ENCODE data around the gene RUFY2.

RUFY2 gene

DNA sequence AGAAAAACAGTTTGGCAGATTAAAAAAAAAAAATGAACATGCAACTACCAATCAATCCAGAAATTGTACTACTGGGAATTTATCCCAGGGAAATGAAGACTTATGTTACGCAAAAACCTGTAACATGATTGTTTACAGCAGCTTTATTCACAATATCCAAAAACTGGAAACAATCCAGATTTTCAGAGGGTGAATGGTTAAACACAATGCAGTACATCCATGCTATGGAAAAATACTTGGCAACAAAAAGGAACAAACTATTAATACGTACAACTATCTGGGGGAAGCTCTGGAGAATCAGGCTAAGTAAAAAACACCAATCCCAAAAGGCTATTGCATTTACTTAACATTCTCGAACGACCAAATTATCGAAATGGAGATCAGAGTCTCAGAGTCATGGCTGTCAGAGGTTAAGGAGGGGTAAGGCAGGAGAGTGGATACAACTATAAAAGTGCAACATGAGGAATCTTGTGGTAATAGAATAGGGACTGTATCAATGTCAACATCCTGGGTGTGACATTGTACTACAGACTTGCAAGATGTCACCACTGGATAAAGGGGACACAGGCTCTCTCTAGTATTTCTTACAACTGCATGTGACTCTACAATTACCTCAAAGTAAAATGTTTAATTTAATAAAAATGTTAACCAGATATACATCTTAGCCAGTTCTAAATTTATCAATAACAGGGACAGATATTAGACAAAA is 21.5 kb upstream of the RUFY2 start:
- H3K4me3 ChIP-seq (ENCODE audit: low read length) = no peak overlapping the region
- TF ChIP-seq, protein P1, sequence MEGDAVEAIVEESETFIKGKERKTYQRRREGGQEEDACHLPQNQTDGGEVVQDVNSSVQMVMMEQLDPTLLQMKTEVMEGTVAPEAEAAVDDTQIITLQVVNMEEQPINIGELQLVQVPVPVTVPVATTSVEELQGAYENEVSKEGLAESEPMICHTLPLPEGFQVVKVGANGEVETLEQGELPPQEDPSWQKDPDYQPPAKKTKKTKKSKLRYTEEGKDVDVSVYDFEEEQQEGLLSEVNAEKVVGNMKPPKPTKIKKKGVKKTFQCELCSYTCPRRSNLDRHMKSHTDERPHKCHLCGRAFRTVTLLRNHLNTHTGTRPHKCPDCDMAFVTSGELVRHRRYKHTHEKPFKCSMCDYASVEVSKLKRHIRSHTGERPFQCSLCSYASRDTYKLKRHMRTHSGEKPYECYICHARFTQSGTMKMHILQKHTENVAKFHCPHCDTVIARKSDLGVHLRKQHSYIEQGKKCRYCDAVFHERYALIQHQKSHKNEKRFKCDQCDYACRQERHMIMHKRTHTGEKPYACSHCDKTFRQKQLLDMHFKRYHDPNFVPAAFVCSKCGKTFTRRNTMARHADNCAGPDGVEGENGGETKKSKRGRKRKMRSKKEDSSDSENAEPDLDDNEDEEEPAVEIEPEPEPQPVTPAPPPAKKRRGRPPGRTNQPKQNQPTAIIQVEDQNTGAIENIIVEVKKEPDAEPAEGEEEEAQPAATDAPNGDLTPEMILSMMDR (IDR thresholded peaks at IDR 0.05; ENCODE audit: insufficient read depth, low read depth, low read length, missing control alignments) = no peak
- no peak for DNase-seq (ENCODE audit: low read depth)

DNA sequence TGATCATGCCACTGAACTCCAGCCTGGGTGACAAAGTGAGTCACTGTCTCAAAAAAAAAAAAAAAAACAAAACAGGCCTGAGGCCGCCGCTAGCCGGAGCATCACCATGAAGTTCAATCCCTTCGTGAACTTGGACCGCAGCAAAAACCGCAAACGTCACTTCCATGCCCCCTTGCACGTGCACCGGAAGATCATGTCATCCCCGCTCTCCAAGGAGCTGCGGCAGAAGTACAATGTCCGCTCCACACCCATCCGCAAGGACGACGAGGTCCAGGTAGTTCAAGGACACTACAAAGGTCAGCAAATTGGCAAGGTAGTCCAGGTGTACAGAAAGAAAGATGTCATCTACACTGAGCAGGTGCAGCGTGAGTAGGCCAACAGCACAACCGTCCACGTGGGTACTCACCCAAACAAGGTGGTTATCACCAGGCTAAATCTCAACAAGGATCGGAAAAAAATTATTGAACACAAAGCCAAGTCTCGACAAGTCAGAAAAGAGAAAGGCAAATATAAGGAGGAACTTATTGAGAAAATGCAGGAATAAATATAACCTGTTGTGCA is 17.5 kb upstream of the RUFY2 start:
- DNase-seq (ENCODE audit: low read depth) = no peak
- H3K4me3 ChIP-seq (ENCODE audit: low read length) = no peak overlapping the region
- TF ChIP-seq, protein P1 (IDR thresholded peaks at IDR 0.05; ENCODE audit: insufficient read depth, low read depth, low read length, missing control alignments) = no peak

DNA sequence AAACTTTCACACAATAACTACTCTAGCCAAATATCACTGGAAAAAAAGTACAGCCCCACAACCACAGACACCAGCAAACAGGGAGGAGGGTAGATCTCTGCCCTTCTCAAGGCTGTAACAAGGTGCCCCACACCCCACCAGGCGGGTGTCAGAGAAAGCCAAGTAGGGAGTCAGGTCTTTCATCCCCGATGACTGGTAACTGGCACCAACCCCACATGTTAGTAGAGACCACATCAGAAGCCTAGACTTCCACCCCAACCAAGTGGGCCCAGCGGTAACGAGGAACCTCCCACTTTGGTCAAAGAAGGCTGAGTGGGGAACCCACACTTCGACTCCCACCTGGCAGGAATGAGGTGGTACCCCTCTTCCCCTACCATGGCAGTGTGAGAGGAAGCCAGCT is 16.4 kb upstream of the RUFY2 start:
- TF ChIP-seq, protein P1 (IDR thresholded peaks at IDR 0.05; ENCODE audit: insufficient read depth, low read depth, low read length, missing control alignments) = no peak
- no peak overlapping the region for H3K4me3 ChIP-seq (ENCODE audit: low read length)
- DNase-seq (ENCODE audit: low read depth) = no peak

DNA sequence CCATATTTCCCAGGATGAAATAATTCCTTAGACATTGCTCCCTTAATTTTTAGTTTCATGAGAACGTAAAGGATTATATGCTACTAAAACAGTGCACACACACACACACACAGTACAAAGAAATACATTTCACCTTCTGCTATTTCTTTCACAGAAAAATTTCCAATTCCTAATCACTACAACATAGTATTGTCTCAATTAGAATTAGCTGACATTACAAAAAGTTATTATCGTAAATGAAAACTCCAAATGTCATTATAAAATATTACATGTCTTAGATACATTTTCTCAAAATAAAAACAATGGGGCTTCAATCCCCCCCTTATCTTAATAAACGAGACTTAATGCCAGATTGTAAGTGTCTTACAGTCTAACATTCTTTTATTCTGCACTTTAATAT is 12.3 kb upstream of the RUFY2 start:
- H3K4me3 ChIP-seq (ENCODE audit: low read length) = no peak overlapping the region
- DNase-seq (ENCODE audit: low read depth) = no peak
- TF ChIP-seq, protein P1 (IDR thresholded peaks at IDR 0.05; ENCODE audit: insufficient read depth, low read depth, low read length, missing control alignments) = no peak

DNA sequence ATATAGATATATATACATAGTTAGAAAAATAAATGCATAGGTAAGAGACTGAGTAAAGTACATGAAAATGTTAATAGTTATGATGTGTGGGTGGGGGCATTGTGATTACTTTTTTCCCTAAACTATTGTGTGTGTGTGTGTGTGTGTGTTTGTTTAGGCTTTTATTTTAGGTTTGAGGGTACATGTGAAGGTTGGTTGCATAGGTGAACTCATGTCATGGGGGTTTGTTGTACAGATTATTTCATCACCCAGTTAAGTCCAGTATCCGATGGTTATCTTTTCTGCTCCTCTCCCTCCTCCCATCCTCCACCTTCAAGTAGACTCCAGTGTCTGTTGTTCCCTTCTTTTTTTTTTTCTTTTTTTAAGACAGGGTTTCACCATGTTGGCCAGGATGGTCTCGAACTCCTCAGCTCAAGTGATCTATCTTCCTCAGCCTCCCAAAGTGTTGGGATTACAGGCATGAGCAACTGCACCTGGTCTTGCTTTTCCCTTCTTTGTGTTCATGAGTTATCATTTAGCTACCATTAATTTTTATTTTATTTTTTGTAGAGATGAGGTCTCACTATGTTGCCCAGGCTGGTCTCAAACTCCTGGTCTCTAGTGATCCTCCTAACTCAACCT is 1.9 kb upstream of the RUFY2 start:
- no peak overlapping the region for H3K4me3 ChIP-seq (ENCODE audit: low read length)
- TF ChIP-seq, protein P1 (IDR thresholded peaks at IDR 0.05; ENCODE audit: insufficient read depth, low read depth, low read length, missing control alignments) = no peak
- DNase-seq (ENCODE audit: low read depth) = no peak

DNA sequence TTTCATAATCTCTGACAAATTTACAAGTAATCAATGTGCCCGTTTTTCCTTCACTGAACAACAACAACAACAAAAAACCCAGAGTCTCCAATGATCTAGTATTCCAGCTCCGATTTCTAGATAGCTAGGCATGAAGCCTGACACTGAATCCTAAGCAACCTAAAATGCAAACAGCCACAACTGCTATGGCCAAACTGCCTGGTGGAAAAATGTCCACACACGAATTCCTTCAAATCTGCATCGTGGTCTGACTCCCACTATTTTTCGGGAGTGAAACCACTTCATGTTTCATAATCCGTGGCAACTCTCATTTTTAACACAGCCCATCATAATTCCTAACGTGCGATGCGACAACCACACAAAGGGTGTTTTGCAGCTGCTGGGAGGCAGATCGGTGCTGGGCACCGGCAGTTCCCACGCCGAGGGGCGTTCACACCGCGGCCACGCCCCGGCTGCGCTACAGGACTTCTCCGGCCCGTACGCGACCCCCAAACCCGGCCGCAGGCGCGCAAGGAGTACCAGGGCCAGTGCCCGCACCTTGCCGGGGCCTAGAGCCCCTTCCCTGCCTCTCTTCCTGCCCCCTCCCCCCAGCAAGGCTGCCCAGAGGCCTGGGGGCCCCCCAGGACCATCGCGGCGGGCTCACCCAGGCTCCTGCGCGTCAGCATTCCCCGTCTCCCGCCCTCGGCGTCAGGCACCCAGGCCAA is 814 bp downstream of the RUFY2 start:
- DNase-seq (ENCODE audit: low read depth) = peak; percentile 54
- peak overlapping the region; percentile 91 for H3K4me3 ChIP-seq (ENCODE audit: low read length)
- TF ChIP-seq, protein P1 (IDR thresholded peaks at IDR 0.05; ENCODE audit: insufficient read depth, low read depth, low read length, missing control alignments) = no peak
